ENCODE data around the gene GABBR2.
"Not testable (repeated sequence)": the region's sequence is repeated elsewhere in the genome, so short reads cannot be mapped to it uniquely, and the experiment has no call there.

GABBR2 gene

GRCh38 chr9:98504298-98505282, 204.1 kb downstream of the GABBR2 start:
- no peak for DNase-seq

GRCh38 chr9:98503867-98504266, 204.9 kb downstream of the GABBR2 start:
- DNase-seq, result no peak

- no peak for DNase-seq
Observed at GRCh38 chr9:98502976-98503325, 205.8 kb downstream of the GABBR2 start.

GRCh38 chr9:98502311-98502975, 206.3 kb downstream of the GABBR2 start:
- no peak for DNase-seq

GRCh38 chr9:98501819-98502218, 206.9 kb downstream of the GABBR2 start:
- no peak for DNase-seq

GRCh38 chr9:98501259-98501658, 207.5 kb downstream of the GABBR2 start:
- DNase-seq, result not testable (repeated sequence)

- DNase-seq, result no peak
Observed at GRCh38 chr9:98500337-98500919, 208.3 kb downstream of the GABBR2 start.

- DNase-seq, result no peak
Observed at GRCh38 chr9:98495530-98495929, 213.2 kb downstream of the GABBR2 start.

- DNase-seq, result no peak
Observed at GRCh38 chr9:98494852-98495251, 213.9 kb downstream of the GABBR2 start.

GRCh38 chr9:98491828-98492227, 216.9 kb downstream of the GABBR2 start:
- DNase-seq, result no peak

- DNase-seq, result no peak
Observed at GRCh38 chr9:98491231-98491651, 217.5 kb downstream of the GABBR2 start.

GRCh38 chr9:98488571-98489312, 220.0 kb downstream of the GABBR2 start:
- DNase-seq, result no peak

- no peak for DNase-seq
Observed at GRCh38 chr9:98485706-98486105, 223.0 kb downstream of the GABBR2 start.

- DNase-seq, result no peak
Observed at GRCh38 chr9:98484162-98484561, 224.6 kb downstream of the GABBR2 start.

GRCh38 chr9:98482226-98482625, 226.5 kb downstream of the GABBR2 start:
- no peak for DNase-seq

- no peak for DNase-seq
Observed at GRCh38 chr9:98481676-98482075, 227.1 kb downstream of the GABBR2 start.

- no peak for DNase-seq
Observed at GRCh38 chr9:98479967-98480847, 228.5 kb downstream of the GABBR2 start.

- DNase-seq, result no peak
Observed at GRCh38 chr9:98479449-98479848, 229.3 kb downstream of the GABBR2 start.

- no peak for DNase-seq
Observed at GRCh38 chr9:98477884-98478283, 230.9 kb downstream of the GABBR2 start.

GRCh38 chr9:98472216-98472615, 236.5 kb downstream of the GABBR2 start:
- DNase-seq, result no peak

- no peak for DNase-seq
Observed at GRCh38 chr9:98471185-98471584, 237.6 kb downstream of the GABBR2 start.

Measured in inflammatory macrophage treated with lipopolysaccharide for 1 hour (primary cell).